Loucy (cell line): Measurements from ENCODE around the gene ENPP1.

Source experiments
- H2AFZ ChIP-seq: fragments of 200-600 bp; sonication (generic); 2 replicates; pipeline ENCODE4 v1.6.0; 2016; ENCODE audit warnings: antibody characterized with exemption, mild to moderate bottlenecking, low read length, moderate library complexity
- H3F3A ChIP-seq: fragments of 200-600 bp; 2 replicates; pipeline ENCODE4 v1.6.0; 2016; ENCODE audit warnings: antibody characterized with exemption, low read depth, mild to moderate bottlenecking
- H3K27me3 ChIP-seq: fragments of 200-600 bp; sonication (generic); 2 replicates; pipeline ENCODE4 v1.6.1; 2014; ENCODE audit warnings: low read length, mild to moderate bottlenecking; ENCODE audit not compliant: insufficient read depth, poor library complexity, severe bottlenecking
- H3K36me3 ChIP-seq: fragments of 200-600 bp; sonication (generic); 2 replicates; pipeline ENCODE4 v1.6.1; 2016; ENCODE audit warnings: low read length; ENCODE audit not compliant: insufficient read depth
- H3K4me1 ChIP-seq: fragments of 200-600 bp; sonication (generic); 2 replicates; pipeline ENCODE4 v1.5.1; 2014; ENCODE audit warnings: low read length, mild to moderate bottlenecking; ENCODE audit not compliant: insufficient read depth, poor library complexity, severe bottlenecking
- H3K4me2 ChIP-seq: fragments of 200-600 bp; sonication (generic); 2 replicates; pipeline ENCODE4 v1.6.0; 2014; ENCODE audit warnings: antibody characterized with exemption, low read length, low read depth, mild to moderate bottlenecking; ENCODE audit not compliant: poor library complexity, severe bottlenecking
- H3K4me3 ChIP-seq: fragments of 200-600 bp; sonication (generic); 2 replicates; pipeline ENCODE4 v1.5.1; 2014; ENCODE audit warnings: low read length, mild to moderate bottlenecking, mixed read lengths; ENCODE audit not compliant: poor library complexity, severe bottlenecking
- H3K79me2 ChIP-seq: fragments of 200-600 bp; sonication (generic); 2 replicates; pipeline ENCODE4 v1.6.1; 2014; ENCODE audit warnings: low read length; ENCODE audit not compliant: insufficient read depth
- H3K9ac ChIP-seq: fragments of 200-600 bp; sonication (generic); 2 replicates; pipeline ENCODE4 v1.6.0; 2014; ENCODE audit warnings: mild to moderate bottlenecking, low read depth, low read length, moderate library complexity; ENCODE audit not compliant: poor library complexity, severe bottlenecking
- H3K9me2 ChIP-seq: fragments of 200-600 bp; sonication (generic); replicated peaks from 2 replicates; pipeline ENCODE4 v1.6.1; 2016; ENCODE audit warnings: low read depth, low read length, mixed read lengths
- H3K9me3 ChIP-seq: fragments of 200-600 bp; sonication (generic); 2 replicates; pipeline ENCODE4 v1.6.1; 2014; ENCODE audit warnings: mild to moderate bottlenecking, antibody characterized with exemption, low read length, low read depth; ENCODE audit not compliant: insufficient read depth
- H4K20me1 ChIP-seq: fragments of 200-600 bp; sonication (generic); 2 replicates; pipeline ENCODE4 v1.6.0; 2014; ENCODE audit warnings: antibody characterized with exemption, low read length, mild to moderate bottlenecking; ENCODE audit not compliant: insufficient read depth, poor library complexity, severe bottlenecking
- CTCF ChIP-seq: fragments of 200-600 bp; sonication (generic); conservative IDR thresholded peaks from 2 replicates; pipeline ENCODE4 v1.5.1; 2014; ENCODE audit warnings: mild to moderate bottlenecking, antibody characterized with exemption, low read length
- EZH2phosphoT487 ChIP-seq: fragments of 200-600 bp; IDR thresholded peaks from 2 replicates; pipeline ENCODE4 v1.6.1; 2018; ENCODE audit warnings: antibody characterized with exemption, mild to moderate bottlenecking, moderate library complexity, borderline replicate concordance

ENPP1 gene

GRCh38 chr6:131761762-131762067 is 46.1 kb upstream of the ENPP1 start:
- no peaks in the 10 kb centered on the region for H3K36me3 ChIP-seq
- no peaks in the 10 kb centered on the region for H3K9me3 ChIP-seq
- H3K4me3 ChIP-seq: no peak overlapping the region
- H3K9ac ChIP-seq: no peak overlapping the region
- no peaks in the 10 kb centered on the region for H3K9me2 ChIP-seq
- H3K4me1 ChIP-seq: no peaks in the 10 kb centered on the region
- no peaks in the 10 kb centered on the region for H4K20me1 ChIP-seq
- H3K27me3 ChIP-seq: no peaks in the 10 kb centered on the region
- no peaks in the 10 kb centered on the region for H3F3A ChIP-seq
- H3K79me2 ChIP-seq: no peaks in the 10 kb centered on the region
- TF ChIP-seq EZH2phosphoT487: no peak
- TF ChIP-seq CTCF: no peak
- H3K4me2 ChIP-seq: no peak overlapping the region
- no peak overlapping the region for H2AFZ ChIP-seq

- TF ChIP-seq EZH2phosphoT487: no peak
- TF ChIP-seq CTCF: no peak
- H2AFZ ChIP-seq: no peak overlapping the region
- H3K36me3 ChIP-seq: no peaks in the 10 kb centered on the region
- H3K4me2 ChIP-seq: no peak overlapping the region
- no peaks in the 10 kb centered on the region for H3K27me3 ChIP-seq
- no peak overlapping the region for H3K9ac ChIP-seq
- no peaks in the 10 kb centered on the region for H4K20me1 ChIP-seq
- H3K9me2 ChIP-seq: no peaks in the 10 kb centered on the region
- H3K79me2 ChIP-seq: no peaks in the 10 kb centered on the region
- H3F3A ChIP-seq: no peaks in the 10 kb centered on the region
- no peak overlapping the region for H3K4me3 ChIP-seq
- H3K9me3 ChIP-seq: no peaks in the 10 kb centered on the region
- H3K4me1 ChIP-seq: no peaks in the 10 kb centered on the region
These were observed 44.8 kb upstream of the ENPP1 start for GRCh38 chr6:131762984-131763383.

- no peak overlapping the region for H3K9ac ChIP-seq
- no peaks in the 10 kb centered on the region for H3K36me3 ChIP-seq
- H3K27me3 ChIP-seq: peaks cover 6% of the 10 kb centered on the region
- no peaks in the 10 kb centered on the region for H3K79me2 ChIP-seq
- H3K4me1 ChIP-seq: no peaks in the 10 kb centered on the region
- no peak overlapping the region for H3K4me2 ChIP-seq
- no peaks in the 10 kb centered on the region for H3F3A ChIP-seq
- H3K4me3 ChIP-seq: no peak overlapping the region
- no peaks in the 10 kb centered on the region for H3K9me3 ChIP-seq
- no peaks in the 10 kb centered on the region for H4K20me1 ChIP-seq
- no peak overlapping the region for H2AFZ ChIP-seq
- TF ChIP-seq CTCF (no peak), EZH2phosphoT487 (no peak)
- H3K9me2 ChIP-seq: no peaks in the 10 kb centered on the region
These were observed 44.1 kb upstream of the ENPP1 start for GRCh38 chr6:131763749-131764148.
